NCI-H748 (cell line): ENCODE measurements around the gene MREG.

Source experiments
- DNase-seq: peaks from one replicate; lab custom pipeline; 2025; ENCODE audit not compliant: unreplicated experiment; lab: John Stamatoyannopoulos, UW

Gene MREG, protein sequence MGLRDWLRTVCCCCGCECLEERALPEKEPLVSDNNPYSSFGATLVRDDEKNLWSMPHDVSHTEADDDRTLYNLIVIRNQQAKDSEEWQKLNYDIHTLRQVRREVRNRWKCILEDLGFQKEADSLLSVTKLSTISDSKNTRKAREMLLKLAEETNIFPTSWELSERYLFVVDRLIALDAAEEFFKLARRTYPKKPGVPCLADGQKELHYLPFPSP

GRCh38 chr2:216013080-216013909, at the start of gene MREG:
Gene MREG (minus strand): TSS chr2:216013551. CDS start chr2:216013327, 224 bp downstream.
- DNase-seq = peak; percentile 86

DNA sequence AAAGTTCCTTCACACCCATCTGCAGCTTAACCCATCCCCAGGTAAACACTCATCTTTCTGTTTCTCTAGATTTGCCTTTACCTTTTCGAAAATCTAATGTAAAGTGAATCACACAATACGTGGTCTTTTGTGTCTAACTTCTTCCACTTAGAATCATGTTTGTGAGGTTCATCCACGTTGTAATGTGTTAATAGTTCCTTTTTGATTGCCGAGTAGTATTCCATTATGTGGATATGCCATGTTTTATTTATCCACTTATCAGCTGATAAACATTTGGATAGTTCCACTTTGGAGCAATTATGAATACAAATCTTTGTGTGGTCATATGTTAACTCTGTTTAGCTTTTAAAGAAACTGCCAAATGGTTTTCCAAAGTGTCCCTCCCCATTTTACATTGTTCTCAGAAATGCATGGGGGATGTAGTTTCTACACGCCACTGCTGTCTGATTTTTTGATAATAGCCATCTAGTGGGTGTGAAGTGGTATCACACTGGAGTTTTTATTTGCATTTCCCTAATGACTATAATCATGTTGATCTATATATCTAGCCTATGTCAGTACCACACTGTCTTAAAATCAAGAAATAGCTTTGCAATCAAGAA, 46.0 kb upstream of the MREG start:
- DNase-seq = peak; percentile 16

GRCh38 chr2:216057688-216058193, 44.4 kb upstream of the MREG start:
- no peak for DNase-seq

DNA sequence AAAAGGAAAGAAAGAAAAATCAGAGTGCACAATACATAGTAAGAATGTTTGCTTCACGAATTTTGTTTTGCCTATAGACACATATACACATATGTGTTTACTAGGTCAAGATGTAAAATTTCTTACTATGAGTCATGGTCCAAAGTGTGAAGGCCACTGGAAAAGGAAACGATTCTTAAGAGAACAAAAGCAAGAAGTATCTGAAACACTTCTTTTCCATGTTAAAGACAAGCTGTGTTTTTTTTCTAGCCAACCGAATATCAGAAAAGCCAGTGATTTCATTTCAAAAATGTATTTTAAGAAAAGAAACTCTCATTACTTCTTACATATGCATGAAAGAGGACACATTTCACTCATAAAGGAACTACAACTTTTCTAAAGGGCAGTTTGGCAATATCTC, 43.4 kb upstream of the MREG start:
- DNase-seq = no peak

DNA sequence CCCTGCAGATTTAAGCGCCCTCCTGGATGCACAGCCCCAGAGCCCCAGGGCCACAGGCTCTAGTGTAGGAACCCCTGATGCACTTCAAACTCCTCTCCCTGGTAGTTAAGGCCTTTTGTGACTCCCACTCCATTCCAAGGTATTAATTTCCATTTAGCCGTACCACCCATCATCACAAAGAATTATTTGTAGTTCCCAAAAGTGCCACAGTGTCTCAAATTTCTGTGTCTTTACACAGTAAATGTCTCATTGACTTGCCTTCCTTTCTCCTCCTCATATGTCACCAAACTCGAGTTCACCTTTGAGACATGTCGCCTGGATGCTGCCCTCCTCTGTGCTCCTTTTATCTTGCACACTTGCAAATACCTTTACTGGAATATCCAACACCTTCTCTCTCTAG, 42.3 kb upstream of the MREG start:
- no peak for DNase-seq

GRCh38 chr2:216052420-216052819, 39.1 kb upstream of the MREG start:
- no peak for DNase-seq

GRCh38 chr2:216051350-216051749, 38.0 kb upstream of the MREG start:
- DNase-seq = no peak

DNA sequence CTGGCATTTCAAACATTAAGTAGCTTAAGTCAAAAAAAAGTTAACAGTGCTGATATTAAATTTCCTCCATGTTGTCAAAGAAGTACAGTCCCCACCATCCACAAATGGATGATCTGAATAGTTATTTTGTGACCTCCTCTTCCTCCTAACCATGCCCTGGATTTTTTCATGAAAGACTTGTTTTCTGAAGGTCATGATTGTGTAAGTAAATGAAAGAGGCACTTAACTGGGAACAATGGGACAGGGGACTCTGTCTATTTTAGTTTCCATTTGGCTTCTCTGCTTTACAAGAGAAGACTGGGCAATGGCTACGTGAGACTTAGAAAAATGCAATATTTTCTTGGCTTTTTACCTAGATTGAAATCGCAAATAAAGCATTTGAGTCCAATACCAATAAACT, 36.1 kb upstream of the MREG start:
- no peak for DNase-seq

- no peak for DNase-seq
Measured at GRCh38 chr2:216047397-216047796, 34.0 kb upstream of the MREG start.

DNA sequence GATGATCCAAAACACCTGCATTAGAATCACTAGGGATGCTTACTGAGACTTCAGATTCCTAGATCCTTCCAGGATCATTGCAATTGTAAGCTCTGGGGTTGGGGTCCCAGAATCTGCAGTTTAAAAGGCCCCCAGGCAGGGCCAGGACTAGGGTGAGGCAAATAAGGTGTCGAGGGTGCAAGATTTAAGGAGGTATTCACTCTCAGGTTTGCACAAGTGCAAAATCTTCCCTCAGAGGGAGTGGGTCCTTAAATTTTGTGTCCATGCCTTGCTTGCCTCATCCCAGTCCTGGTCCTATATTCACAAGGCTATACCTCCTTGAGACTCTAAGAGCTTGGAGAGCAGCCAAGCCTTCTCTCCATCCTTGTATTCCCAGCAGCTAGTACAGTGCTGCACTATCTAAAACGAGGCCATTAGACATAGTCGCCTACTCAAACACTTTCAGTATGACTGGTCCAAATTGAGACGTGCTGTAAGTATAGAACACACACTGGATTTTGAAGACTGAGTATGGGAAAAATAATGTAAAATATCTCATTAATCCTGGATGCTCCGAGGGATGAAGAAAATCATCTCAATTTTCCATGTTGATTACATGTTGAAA, 31.6 kb upstream of the MREG start:
- DNase-seq = no peak

- DNase-seq = no peak
Measured at GRCh38 chr2:216043949-216044348, 30.6 kb upstream of the MREG start.

DNA sequence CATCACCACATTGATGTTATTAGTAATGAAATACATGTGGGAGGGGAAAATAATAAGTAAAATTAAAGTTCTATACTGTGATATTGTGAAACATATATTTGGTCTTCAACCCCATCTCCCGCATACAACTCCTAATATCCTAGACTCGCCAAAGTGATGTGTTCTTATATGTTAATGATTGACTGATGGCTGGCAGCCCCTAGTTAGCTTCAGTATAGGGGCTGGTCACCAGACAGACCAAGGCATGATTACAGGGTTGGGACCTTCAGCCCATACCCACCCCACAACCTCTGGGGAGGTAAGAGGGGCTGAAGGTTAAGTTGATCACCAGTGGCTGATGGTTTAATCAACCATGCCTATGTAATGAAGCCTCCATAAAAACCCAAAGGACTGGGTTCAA, 28.1 kb upstream of the MREG start:
- no peak for DNase-seq

- DNase-seq = no peak
Measured at GRCh38 chr2:216039918-216040317, 26.6 kb upstream of the MREG start.

DNA sequence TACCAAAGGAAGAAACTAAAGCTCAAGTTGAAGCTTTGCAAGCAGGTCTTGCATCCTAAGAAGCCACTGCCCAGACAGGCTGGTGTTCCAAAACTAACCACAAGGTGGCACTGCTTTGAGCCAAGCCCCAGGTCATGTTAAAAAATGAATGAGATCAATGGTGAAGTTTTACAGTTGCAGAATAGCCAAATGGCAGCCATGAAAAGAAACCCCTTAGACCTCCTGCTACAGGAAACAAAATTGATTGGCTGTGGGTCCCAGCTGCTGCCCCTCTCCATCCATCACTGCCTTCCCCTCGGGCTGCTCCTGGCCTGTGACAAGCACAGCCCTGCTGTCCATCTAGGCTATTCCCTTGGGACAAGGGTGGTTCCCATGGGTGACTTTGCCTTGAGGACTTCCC, 20.7 kb upstream of the MREG start:
- peak; percentile 58 for DNase-seq

DNA sequence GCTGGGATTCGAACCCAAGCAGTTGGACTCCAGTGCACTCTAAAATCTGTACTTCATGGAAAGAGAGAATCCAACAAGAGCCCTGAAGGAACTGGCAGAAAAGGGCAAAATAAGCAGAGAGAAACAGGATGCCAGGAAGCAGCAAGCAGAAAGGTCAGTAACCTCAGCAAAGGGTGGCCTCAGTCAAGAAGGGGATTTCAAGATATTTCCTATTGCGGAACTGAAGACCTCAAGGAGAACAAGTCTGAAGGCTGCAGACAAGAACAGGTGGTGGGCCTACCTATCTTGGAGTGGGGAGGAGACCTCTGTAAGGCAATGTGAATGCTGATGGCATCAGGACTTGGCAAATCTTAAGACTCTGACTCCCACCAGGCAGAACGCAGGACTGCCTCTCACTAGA, 20.1 kb upstream of the MREG start:
- no peak for DNase-seq

GRCh38 chr2:216031960-216032689, 18.8 kb upstream of the MREG start:
- DNase-seq = no peak

- DNase-seq = no peak
Measured at GRCh38 chr2:216030216-216030615, 16.9 kb upstream of the MREG start.

DNA sequence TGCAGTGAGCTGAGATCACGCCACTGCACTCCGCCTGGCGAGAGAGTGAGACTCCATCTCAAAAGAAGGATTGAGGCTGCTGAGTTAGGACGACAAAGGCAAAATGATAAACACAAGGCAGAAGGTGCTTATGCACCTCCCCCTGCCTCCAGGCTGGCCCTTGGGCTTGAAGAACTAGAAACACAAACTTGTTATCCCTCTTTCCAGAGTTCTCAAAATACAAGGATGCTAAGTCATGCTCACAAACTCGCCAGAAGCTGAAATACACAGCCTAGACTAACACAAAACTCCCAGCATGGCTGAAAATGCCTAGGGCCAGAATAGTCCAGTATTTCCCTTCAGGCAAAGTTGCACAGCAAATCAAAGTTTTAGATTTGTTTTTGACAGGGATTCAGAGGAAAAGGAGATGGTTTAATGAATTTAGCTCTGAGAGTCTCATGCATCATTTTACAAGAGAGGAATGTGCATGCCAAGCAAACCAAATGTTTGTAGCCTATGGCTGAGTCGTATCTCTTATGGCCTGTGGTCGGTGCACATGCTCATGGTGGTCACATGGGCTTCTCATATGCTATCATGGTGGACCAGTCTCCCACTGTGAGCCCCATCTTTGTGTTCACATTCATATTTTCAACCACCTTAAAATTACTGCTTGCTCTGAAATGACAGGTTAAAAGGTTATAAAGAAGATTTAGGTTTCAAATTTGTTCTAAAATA, 16.2 kb upstream of the MREG start:
- DNase-seq = no peak

DNA sequence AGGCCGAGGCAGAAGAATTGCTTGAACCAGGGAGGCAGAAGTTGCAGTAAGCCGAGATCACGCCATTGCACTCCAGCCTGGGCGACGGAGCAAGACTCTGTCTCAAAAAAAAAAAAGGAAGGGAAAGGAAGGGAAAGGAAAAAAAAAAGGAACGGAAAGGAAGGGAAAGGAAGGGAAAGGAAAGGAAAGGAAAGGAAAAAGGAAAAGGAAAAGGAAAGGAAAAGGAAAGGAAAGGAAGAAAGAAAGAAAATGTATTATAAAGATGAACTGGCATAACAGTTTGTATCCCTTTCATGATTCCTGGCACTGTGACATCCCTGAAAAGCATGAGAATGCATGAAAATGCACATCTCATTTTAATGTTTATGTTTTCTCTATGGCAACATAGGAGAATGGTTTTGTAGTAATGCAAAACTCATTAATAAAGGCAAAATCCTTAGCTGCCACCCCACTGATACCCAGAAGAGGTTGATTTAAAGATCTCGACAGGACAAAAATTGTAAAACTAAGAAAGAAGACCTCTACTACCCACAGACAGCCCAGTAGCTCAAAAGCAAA, 11.5 kb upstream of the MREG start:
- DNase-seq = no peak

DNA sequence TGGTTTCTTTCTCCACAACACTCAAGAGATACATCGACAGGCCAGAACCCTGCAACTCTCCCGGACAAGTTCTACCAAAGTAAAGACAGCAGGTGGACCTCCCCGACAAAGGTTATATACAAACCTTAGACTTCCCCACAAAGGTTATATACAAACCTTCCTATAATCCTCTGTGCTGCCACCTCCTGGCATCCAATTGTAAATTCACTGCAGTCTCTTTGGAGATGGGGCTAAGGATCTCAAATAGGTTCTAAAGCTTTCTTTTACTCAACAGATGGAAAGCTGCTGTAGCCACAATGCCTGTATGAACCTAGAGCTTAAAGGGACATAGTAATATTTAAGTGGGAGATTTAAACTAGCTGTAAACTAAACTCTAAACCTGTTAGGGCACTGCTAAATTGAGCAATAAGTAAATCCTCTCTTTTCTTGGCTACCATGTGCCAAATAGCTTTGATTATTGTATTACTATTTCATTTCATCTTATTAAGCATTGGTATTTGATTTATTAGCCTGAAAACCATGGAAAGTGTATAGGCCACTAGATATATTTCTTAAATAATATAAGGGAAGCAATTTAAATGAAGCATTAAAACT, 9.8 kb upstream of the MREG start:
- DNase-seq = peak; percentile 61
